ENCODE results near the gene GZMH. TPM values are rescaled to one million over a fixed set of nuclear protein-coding genes. Genes with fewer than 3 reads are reported as not detected.

The GZMH gene
- total and polyA plus RNA-seq, 2 of the 8 experiments (the other 6 are each of a cell fraction or from before 2014, with no cell fraction given), result not detected

DNA sequence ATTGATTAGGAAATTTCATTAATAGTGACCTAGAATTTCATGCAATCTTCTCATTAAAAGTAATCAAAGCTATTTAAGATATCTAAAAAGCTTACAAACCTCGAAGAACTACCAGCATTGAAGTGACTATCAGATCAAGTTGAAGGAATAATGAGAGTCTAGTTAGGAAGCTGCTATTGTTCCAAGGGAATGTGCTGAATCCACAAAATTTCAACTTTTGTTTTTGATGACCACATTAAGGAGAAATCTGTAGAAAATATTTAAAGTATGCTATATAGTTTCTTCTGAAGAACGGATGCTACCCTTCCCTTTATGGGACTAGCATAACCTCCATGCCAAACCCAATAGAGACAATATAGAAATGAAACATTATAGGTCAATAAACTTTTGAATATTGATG lies 30.9 kb downstream of the GZMH start:
- WGBS, 2 experiments (ENCODE audit: extremely low coverage in 1 of 2, insufficient coverage in 1 of 2, insufficient read length in 1 of 2, insufficient replicate concordance in 2 of 2, low coverage in 1 of 2, low lambda C conversion rate in 2 of 2, missing lambda C conversion rate in 1 of 2), result 82% methylated on average over 2 of the region's 2 CpGs; no CpG with 5 or more reads in 1 of the 2 experiments
- H3K36me3 ChIP-seq (ENCODE audit: control insufficient read depth in 2 of 4, insufficient read depth in 4 of 4, low read length in 3 of 4), result no peaks in the 10 kb centered on the region
- peaks cover 13 to 22% of the 10 kb centered on the region in 2 experiments; a peak in 2 of 4 replicates for H3K9me3 ChIP-seq (ENCODE audit: insufficient read depth in 2 of 2, low read depth in 1 of 2, low read length in 1 of 2)
- no peak overlapping the region for H3K18ac ChIP-seq (ENCODE audit: extremely low read depth, low read length)
- H3K56ac ChIP-seq (replicated peaks; ENCODE audit: insufficient read length, low read depth, low read length), result no peak overlapping the region
- H4K20me1 ChIP-seq (replicated peaks in 1 of 2; ENCODE audit: control insufficient read depth in 1 of 2, insufficient read depth in 2 of 2, low read length in 2 of 2), result no peaks in the 10 kb centered on the region
- H2AFZ ChIP-seq (ENCODE audit: low read length), result no peak overlapping the region
- DNase-seq (ENCODE audit: low read depth in 1 of 2, low spot score in 2 of 2) (no peak), FAIRE-seq (no peak)
- H3K23me2 ChIP-seq (ENCODE audit: low read depth, low read length), result no peaks in the 10 kb centered on the region; the same call in 1 of the 2 replicates
- H3K4me3 ChIP-seq (ENCODE audit: extremely low read depth in 1 of 4, insufficient read depth in 2 of 4, low read depth in 3 of 4, low read length in 4 of 4), result no peak overlapping the region
- TF ChIP-seq EGR1 (IDR thresholded peaks at IDR 0.05; ENCODE audit: borderline replicate concordance, low read depth, low read length), result no peak
- no peak for TF ChIP-seq GABPA (IDR thresholded peaks at IDR 0.05; ENCODE audit: borderline replicate concordance, insufficient read depth, low read length)
- TF ChIP-seq JUND (IDR thresholded peaks at IDR 0.05; ENCODE audit: low read length), result no peak
- TF ChIP-seq EZH2 (IDR thresholded peaks at IDR 0.05; ENCODE audit: low read depth, low read length, severe bottlenecking), result no peak
- no peak overlapping the region for H4K5ac ChIP-seq (ENCODE audit: insufficient read length, low read depth, low read length)
- H4K91ac ChIP-seq (replicated peaks; ENCODE audit: insufficient read length, low read length), result no peak overlapping the region
- no peak overlapping the region for H2BK20ac ChIP-seq (ENCODE audit: low read length)
- H3K4me1 ChIP-seq (replicated peaks in 1 of 4; ENCODE audit: control insufficient read depth in 3 of 4, insufficient read depth in 4 of 4, low read length in 3 of 4), result peaks cover 0 to 5% (median 0%) of the 10 kb centered on the region in 4 experiments; a peak in 1 of 7 replicates
- POLR2A ChIA-PET (ENCODE audit: partially characterized antibody), result no interaction called here
- no peak overlapping the region for H2BK12ac ChIP-seq (ENCODE audit: low read depth, low read length)
- no peak overlapping the region for H2AK5ac ChIP-seq (ENCODE audit: low read depth, low read length)
- no peak overlapping the region for H3K27ac ChIP-seq (ENCODE audit: low read depth, low read length)
- CTCF ChIA-PET (ENCODE audit: partially characterized antibody), result no interaction called here
- H3K4me2 ChIP-seq (ENCODE audit: insufficient read depth in 1 of 2, low read depth in 2 of 2, low read length in 2 of 2), result no peak overlapping the region
- H2BK120ac ChIP-seq (replicated peaks; ENCODE audit: low read depth, low read length), result no peak overlapping the region
- no peaks in the 10 kb centered on the region for H3K27me3 ChIP-seq (replicated peaks in 1 of 4; ENCODE audit: control insufficient read depth in 3 of 4, extremely low read depth in 1 of 4, insufficient read depth in 3 of 4, low read length in 3 of 4)
- no peak overlapping the region for H3K14ac ChIP-seq (ENCODE audit: insufficient read length)
- no peak overlapping the region for H3K23ac ChIP-seq (ENCODE audit: insufficient read length)
- H3K9ac ChIP-seq (replicated peaks in 1 of 4; ENCODE audit: extremely low read depth in 1 of 4, low read depth in 3 of 4, low read length in 3 of 4), result no peak overlapping the region
- H3K79me2 ChIP-seq (ENCODE audit: control insufficient read depth in 1 of 2, insufficient read depth in 2 of 2, low read length in 2 of 2), result no peaks in the 10 kb centered on the region
- H3K4ac ChIP-seq (replicated peaks; ENCODE audit: insufficient read length, low read depth, low read length), result no peak overlapping the region
- H2BK5ac ChIP-seq (ENCODE audit: low read depth, low read length), result no peak overlapping the region
- no peak overlapping the region for H2BK15ac ChIP-seq (ENCODE audit: low read length)
- no peaks in the 10 kb centered on the region for H3K79me1 ChIP-seq (ENCODE audit: low read depth, low read length)
- no peak overlapping the region for H4K8ac ChIP-seq (ENCODE audit: extremely low read depth, insufficient read depth, low read length)
